Heart left ventricle (tissue), 16 donors: ENCODE measurements around the gene BNIP3. TPM values are rescaled to one million over a fixed set of nuclear protein-coding genes. Genes with fewer than 3 reads are reported as not detected.

Experiments used
- ATAC-seq, 4 donors: fragments of 200-7000 bp; cut with Tn5 transposase; one replicate each; pipeline ENCODE4 v1.9.1; 2020 to 2022; ENCODE audit warnings: moderate library complexity in 4 of 4, mild to moderate bottlenecking in 3 of 4, moderate number of reproducible peaks in 1 of 4
- DNase-seq, 5 donors: peaks; one replicate each; pipeline ENCODE4 v3.0.0-alpha.2; 2020
- H3K27ac ChIP-seq, 12 donors: fragments of 200-600 bp; sonication (generic) in 4 of 12; one replicate each; pipeline versions ENCODE4 v1.5.0 to v1.8.0; 2016 to 2022; ENCODE audit warnings: mild to moderate bottlenecking in 2 of 12
- H3K27me3 ChIP-seq, 9 donors: fragments of 200-600 bp; sonication (generic) in 2 of 9; one replicate each; pipeline versions ENCODE4 v1.5.1 to v1.8.0; 2016 to 2022; ENCODE audit warnings: mild to moderate bottlenecking in 3 of 9
- H3K36me3 ChIP-seq, 9 donors: fragments of 200-600 bp; sonication (generic) in 2 of 9; one replicate each; pipeline versions ENCODE4 v1.5.0 to v1.8.0; 2018 to 2022; ENCODE audit warnings: mild to moderate bottlenecking in 2 of 9
- H3K4me1 ChIP-seq, 12 donors: fragments of 200-600 bp; sonication (generic) in 4 of 12; one replicate each; pipeline versions ENCODE4 v1.5.0 to v1.8.0; 2016 to 2022; ENCODE audit warnings: mild to moderate bottlenecking in 3 of 12
- H3K4me3 ChIP-seq, 12 donors: fragments of 200-600 bp; sonication (generic) in 4 of 12; one replicate each; pipeline versions ENCODE4 v1.5.0 to v1.8.0; 2017 to 2022; ENCODE audit warnings: mild to moderate bottlenecking in 9 of 12, moderate library complexity in 4 of 12
- H3K9me3 ChIP-seq, 12 donors: fragments of 200-600 bp; sonication (generic) in 4 of 12; one replicate each; pipeline versions ENCODE4 v1.5.0 to v1.8.0; 2016 to 2022; ENCODE audit warnings: mild to moderate bottlenecking in 1 of 12
- CTCF ChIP-seq, 12 donors: fragments of 200-600 bp; sonication (generic) in 4 of 12; IDR thresholded peaks; one replicate each; pipeline versions ENCODE4 v1.5.0 to v1.8.0; 2018 to 2022; ENCODE audit warnings: antibody characterized with exemption in 12 of 12, mild to moderate bottlenecking in 5 of 12
- POLR2A ChIP-seq, 2 donors: fragments of 450-650 bp; IDR thresholded peaks; one replicate each; pipeline ENCODE4 v1.6.1; 2017; ENCODE audit warnings: antibody characterized with exemption in 2 of 2, mild to moderate bottlenecking in 2 of 2, moderate library complexity in 2 of 2
- WGBS, 4 donors: extraction: QIAGEN DNeasy Blood & Tissue Kit in 2 of 4; methylation state at CpG; one replicate each; pipeline versions ENCODE4 v1.1.5 to v1.1.7; 2013 to 2018; 5-methylcytosine and 5-hydroxymethylcytosine counted together
- intact Hi-C, 10 donors: fragments of 100-400 bp; cut with DNase I; formaldehyde crosslinking; loops; one replicate each; pipeline versions ENCODE4 v1.11.1 to v1.14.2; 2022
- polyA plus RNA-seq, 2 donors: library from polyadenylated mRNA; stranded (reverse); fragments of 200-250 nt; gene quantifications; one replicate each; pipeline ENCODE4 v1.2.3, GENCODE V29; 2013
- total RNA-seq, 9 donors: library from RNA; depleted of rRNA in 2 of 9; stranded (reverse); fragments of >200 nt in 2 of 9; fragmentation: NEBNext Ultra II Directional in 3 of 9; extraction: Animal tissue kit (Norgen Biotek cat#: 25700) in 3 of 9; gene quantifications; one replicate each; pipeline versions ENCODE4 v1.1.0 to v1.2.4, GENCODE V29; 2016 to 2023
- donor health status: ischemic (EF 13 %, LVEDD 7.1; RV severe dilation, severe dysfunction).
- donor health status: healthy with polysubstance abuse.
- donor health status: DM: no; HTN: yes; CAD: no.
- donor health status: DM: no; HTN: no; CAD: no.
- donor health status: ischemic (EF 25% LVEDD 6.9; RV normal size, moderate dysfunction).
- donor health status: ischemic (EF 25% LVEDD 5.7; RV mildly dilated, moderate dysfunction).
- donor health status: healthy.
- donor health status: DM: yes; HTN: yes; CAD: no.
- donor health status: ischemic (EF 35%, LVEDD 5.7; RV mildly dilated, moderate dysfunction).
- donor health status: nonischemic (EF 11% LVEDD 7.7; RV severe dilation, severe dysfunction).
- donor health status: DM: yes; HTN: yes; CAD: no.
- donor health status: PGD.
- donor health status: ischemic (EF 29% LVEDD 5.4; RV normal size, mild dysfunction).
- donor health status: nonischemic (EF 23%, LVEDD 6.1; RV moderate dilation, normal function).

Gene BNIP3
- total and polyA plus RNA-seq, 11 donors, result 48.1 to 711 (median 123) TPM

- Histone ChIP-seq H3K27me3 (no peaks in the 10 kb centered on the region), H3K36me3 (peaks cover 0 to 30% (median 23%) of the 10 kb centered on the region in 9 donors), H3K4me1 (peaks cover 10 to 67% (median 37%) of the 10 kb centered on the region in 12 donors), H3K4me3 (no peak overlapping the region), H3K27ac (peak overlapping the region in 10 of 12 donors; percentile 6 to 82 (median 66)), H3K9me3 (no peaks in the 10 kb centered on the region)
- no peak for TF ChIP-seq CTCF (IDR thresholded peaks at IDR 0.05)
- TF ChIP-seq POLR2A (IDR thresholded peaks at IDR 0.05), result no peak
- intact Hi-C loops, result loop anchor here in 5 of 10 donors (5.0 to 10.0 kb wide), 3 partner anchors 67 to 72 kb away; partner anchors contain the start of gene PPP2R2D (in 4 of the 5)
- ATAC-seq, result peak in 2 of 4 donors; percentile 2 to 3
- 72 to 83% (median 76%) methylated on average over 14 of the region's 14 CpGs for WGBS, 4 donors
- no peak for DNase-seq
Measured at GRCh38 chr10:131974034-131974817, 7.5 kb downstream of the BNIP3 start.

- intact Hi-C loops, result loop anchor here in 5 of 10 donors (5.0 to 10.0 kb wide), 3 partner anchors 66 to 71 kb away; partner anchors contain the start of gene PPP2R2D (in 4 of the 5)
- no peak for TF ChIP-seq POLR2A (IDR thresholded peaks at IDR 0.05)
- TF ChIP-seq CTCF (IDR thresholded peaks at IDR 0.05), result no peak
- Histone ChIP-seq H3K36me3 (peaks cover 0 to 39% (median 32%) of the 10 kb centered on the region in 9 donors), H3K4me3 (peak overlapping the region in 6 of 12 donors; percentile 7 to 24 (median 14)), H3K4me1 (peaks cover 10 to 59% (median 32%) of the 10 kb centered on the region in 12 donors), H3K27ac (peak overlapping the region in 11 of 12 donors; percentile 40 to 82 (median 72)), H3K9me3 (no peaks in the 10 kb centered on the region), H3K27me3 (no peaks in the 10 kb centered on the region)
- DNase-seq (peak in 4 of 5 donors; percentile 44 to 81 (median 66)), ATAC-seq (peak; percentile 67 to 89 (median 79))
- WGBS, 4 donors, result 51 to 78% (median 65%) methylated on average over 27 to 34 of the region's 34 CpGs
Measured at GRCh38 chr10:131973160-131973951, 8.4 kb downstream of the BNIP3 start.

- Histone ChIP-seq H3K9me3 (no peaks in the 10 kb centered on the region), H3K4me3 (peak overlapping the region in 8 of 12 donors; percentile 5 to 24 (median 10)), H3K4me1 (peaks cover 10 to 55% (median 32%) of the 10 kb centered on the region in 12 donors), H3K27me3 (no peaks in the 10 kb centered on the region), H3K27ac (peak overlapping the region in 11 of 12 donors; percentile 40 to 82 (median 72)), H3K36me3 (peaks cover 0 to 47% (median 40%) of the 10 kb centered on the region in 9 donors)
- no peak for TF ChIP-seq POLR2A (IDR thresholded peaks at IDR 0.05)
- no peak for TF ChIP-seq CTCF (IDR thresholded peaks at IDR 0.05)
- intact Hi-C loops, result loop anchor here in 5 of 10 donors (5.0 to 10.0 kb wide), 3 partner anchors 65 to 70 kb away; partner anchors contain the start of gene PPP2R2D (in 4 of the 5)
- 11 to 20% (median 13%) methylated on average over 11 of the region's 11 CpGs for WGBS, 4 donors
- peak; percentile 70 to 89 (median 73) for ATAC-seq
- DNase-seq, result peak; percentile 78 to 85 (median 84)
Measured at GRCh38 chr10:131972474-131973071, 9.2 kb downstream of the BNIP3 start.
